Measurements from ENCODE around the gene AKAP8. TPM values are rescaled to one million over a fixed set of nuclear protein-coding genes. Genes with fewer than 3 reads are reported as not detected.

Gene AKAP8
- total and polyA plus RNA-seq, 2 of the 4 experiments (the other 2 are of a cell fraction) = 12.2 to 13.4 TPM

- CTCF ChIA-PET = interaction anchor here (0.6 to 1.7 kb wide), 9 partner anchors 7 to 137 kb away, joined by 3 to 7 read pairs (median 3); no protein-coding TSS in a partner anchor
- 0% methylated on average over 20 of the region's 61 CpGs; no CpG with 5 or more reads in 1 of the 2 experiments for WGBS, 2 experiments (ENCODE audit: extremely low coverage in 2 of 2, insufficient read length in 1 of 2)
- TF ChIP-seq CTCF (conservative IDR thresholded peaks at IDR 0.05; ENCODE audit: low read depth, low read length) (peak; percentile 71), USF2 (IDR thresholded peaks at IDR 0.05; ENCODE audit: low read depth, low read length) (0 out of 2 replicates have a peak, but pooled peaks have one; percentile 4), CHD1 (IDR thresholded peaks at IDR 0.05; ENCODE audit: low read depth, low read length) (no peak), MAFK (IDR thresholded peaks at IDR 0.05; ENCODE audit: low read depth, low read length) (no peak), RCOR1 (IDR thresholded peaks at IDR 0.05; ENCODE audit: insufficient replicate concordance, low read length) (no peak), CEBPB (IDR thresholded peaks at IDR 0.05; ENCODE audit: low read depth, low read length) (no peak), MAZ (IDR thresholded peaks at IDR 0.05; ENCODE audit: borderline replicate concordance, low read depth, low read length) (peak; percentile 20; the same call in 1 of the 2 replicates), FOS (IDR thresholded peaks at IDR 0.05; ENCODE audit: low read depth, low read length) (peak; percentile 91), SMC3 (IDR thresholded peaks at IDR 0.05; ENCODE audit: low read depth, low read length) (peak; percentile 69), POLR2A (IDR thresholded peaks at IDR 0.05; ENCODE audit: low read depth, low read length) (peak; percentile 90), MXI1 (IDR thresholded peaks at IDR 0.05; ENCODE audit: borderline replicate concordance, low read depth, low read length) (peak; percentile 45), RAD21 (IDR thresholded peaks at IDR 0.05; ENCODE audit: low read length) (peak; percentile 65)
Measured at GRCh38 chr19:15418579-15419412, 39.2 kb upstream of the AKAP8 start, which contains the start of gene AKAP8L. TSS of gene AKAP8L (minus strand) at chr19:15418988. CDS start at chr19:15418923, 65 bp downstream.

More at GRCh38 chr19:15418579-15419412, 39.2 kb upstream of the AKAP8 start, which contains the start of gene AKAP8L:
- Histone ChIP-seq H2BK15ac (ENCODE audit: low read depth, low read length) (peak within 1 kb of the TSS; percentile 3; the same call in 1 of the 3 replicates), H3K14ac (replicated peaks; ENCODE audit: low read depth, low read length) (peak within 1 kb of the TSS; percentile 86), H3K27me3 (ENCODE audit: control insufficient read depth, insufficient read depth, low read length) (no peaks in the 10 kb centered on the region), H4K20me1 (ENCODE audit: insufficient read depth, low read length) (peaks cover 61% of the 10 kb centered on the region), H2AK9ac (replicated peaks; ENCODE audit: low read depth, low read length, poor library complexity) (peak within 1 kb of the TSS; percentile 99), H3K18ac (ENCODE audit: low read depth, low read length) (peak within 1 kb of the TSS; percentile 38), H3K27ac (ENCODE audit: insufficient read depth, low read length) (peak within 1 kb of the TSS; percentile 85), H2BK20ac (ENCODE audit: low read depth, low read length) (no peak within 1 kb of the TSS), H3K9me1 (ENCODE audit: insufficient read depth, low read length) (peaks cover 14% of the 10 kb centered on the region), H2AFZ (replicated peaks; ENCODE audit: low read length, poor library complexity) (peak within 1 kb of the TSS; percentile 93), H3K56ac (ENCODE audit: extremely low read depth, insufficient read depth, low read length) (peak within 1 kb of the TSS; percentile 37; the same call in 1 of the 2 replicates), H3K4me3 (ENCODE audit: insufficient read depth, low read depth, low read length) (peak within 1 kb of the TSS; percentile 69), H2AK5ac (ENCODE audit: low read depth, low read length) (peak within 1 kb of the TSS; percentile 46), H3K9me3 (ENCODE audit: control insufficient read depth, insufficient read depth, low read length) (peaks cover 5% of the 10 kb centered on the region; the same call in 1 of the 2 replicates), H3K23ac (ENCODE audit: low read depth, low read length) (peak within 1 kb of the TSS; percentile 77), H4K5ac (ENCODE audit: low read depth, low read length) (peak within 1 kb of the TSS; percentile 30), H3K4me2 (ENCODE audit: low read depth, low read length) (peak within 1 kb of the TSS; percentile 96), H2BK120ac (ENCODE audit: low read depth, low read length) (peak within 1 kb of the TSS; percentile 35; the same call in 1 of the 2 replicates), H3K4me1 (ENCODE audit: control insufficient read depth, insufficient read depth, low read length) (peaks cover 13% of the 10 kb centered on the region), H3K79me1 (ENCODE audit: low read depth in 1 of 2, low read length in 2 of 2) (peaks cover 0 to 39% of the 10 kb centered on the region in 2 experiments; a peak in 2 of 4 replicates), H4K8ac (ENCODE audit: low read depth in 2 of 2, low read length in 2 of 2) (peak within 1 kb of the TSS; percentile 32 to 86), H3K4ac (ENCODE audit: low read depth, low read length) (peak within 1 kb of the TSS; percentile 88), H3K9ac (ENCODE audit: low read depth, low read length) (peak within 1 kb of the TSS; percentile 82), H4K91ac (ENCODE audit: insufficient read depth, low read depth, low read length) (peak within 1 kb of the TSS; percentile 57), H3K36me3 (ENCODE audit: control insufficient read depth, insufficient read depth, low read length) (peaks cover 19% of the 10 kb centered on the region), H2BK5ac (ENCODE audit: low read depth, low read length, poor library complexity, severe bottlenecking) (peak within 1 kb of the TSS; percentile 85)
- ATAC-seq (ENCODE audit: low read depth) (peak; percentile 95), DNase-seq (peak; percentile 100)
- POLR2A ChIA-PET (ENCODE audit: unreplicated experiment) = interaction anchor here (0.7 to 1.3 kb wide), 3 partner anchors 14 to 39 kb away, joined by 3 to 4 read pairs (median 4); no protein-coding TSS in a partner anchor
- intact Hi-C loops (cut with micrococcal nuclease) = loop anchor here (1.0 to 10.0 kb wide), 4 partner anchors 27 to 244 kb away; partner anchors contain the start of gene AKAP8
- in situ Hi-C loops (cut with MboI; ENCODE audit: low sequenced_read_pairs) = loop anchor here (25.0 kb wide), 1 partner anchor 769 kb away; the partner anchor contains the start of genes AP1M1 and FAM32A
- dilution Hi-C loops (cut with HindIII; ENCODE audit: low sequenced_read_pairs, unreplicated experiment) = no loop called here
- no TSS peak for BruUV-seq (replicated peaks)

Measured in IMR-90 (cell line).